ENCODE measurements around the gene PNPO.

GRCh38 chr17:47989159-47989558 is 47.8 kb downstream of the PNPO start:
- TF ChIP-seq REST (IDR thresholded peaks at IDR 0.05; ENCODE audit: insufficient read depth in 1 of 2, low read depth in 2 of 2, low read length in 2 of 2) = no peak
- TF ChIP-seq POLR2AphosphoS5 (IDR thresholded peaks at IDR 0.05; ENCODE audit: low read depth, low read length) = no peak
